K562 treated with DMSO at 1 percent for 48 hours (cell line): ENCODE measurements around the gene COPZ1. TPM values are rescaled to one million over a fixed set of nuclear protein-coding genes. Genes with fewer than 3 reads are reported as not detected.

Experiments
- total RNA-seq: library from RNA; unstranded; fragments of 300-600 nt; gene quantifications from 2 replicates; pipeline ENCODE4 v1.2.3, GENCODE V29; 2022; ENCODE audit warnings: low replicate concordance; ENCODE audit errors: extremely low read depth

The COPZ1 gene, protein sequence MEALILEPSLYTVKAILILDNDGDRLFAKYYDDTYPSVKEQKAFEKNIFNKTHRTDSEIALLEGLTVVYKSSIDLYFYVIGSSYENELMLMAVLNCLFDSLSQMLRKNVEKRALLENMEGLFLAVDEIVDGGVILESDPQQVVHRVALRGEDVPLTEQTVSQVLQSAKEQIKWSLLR
- not detected in 2 replicates for total RNA-seq

DNA sequence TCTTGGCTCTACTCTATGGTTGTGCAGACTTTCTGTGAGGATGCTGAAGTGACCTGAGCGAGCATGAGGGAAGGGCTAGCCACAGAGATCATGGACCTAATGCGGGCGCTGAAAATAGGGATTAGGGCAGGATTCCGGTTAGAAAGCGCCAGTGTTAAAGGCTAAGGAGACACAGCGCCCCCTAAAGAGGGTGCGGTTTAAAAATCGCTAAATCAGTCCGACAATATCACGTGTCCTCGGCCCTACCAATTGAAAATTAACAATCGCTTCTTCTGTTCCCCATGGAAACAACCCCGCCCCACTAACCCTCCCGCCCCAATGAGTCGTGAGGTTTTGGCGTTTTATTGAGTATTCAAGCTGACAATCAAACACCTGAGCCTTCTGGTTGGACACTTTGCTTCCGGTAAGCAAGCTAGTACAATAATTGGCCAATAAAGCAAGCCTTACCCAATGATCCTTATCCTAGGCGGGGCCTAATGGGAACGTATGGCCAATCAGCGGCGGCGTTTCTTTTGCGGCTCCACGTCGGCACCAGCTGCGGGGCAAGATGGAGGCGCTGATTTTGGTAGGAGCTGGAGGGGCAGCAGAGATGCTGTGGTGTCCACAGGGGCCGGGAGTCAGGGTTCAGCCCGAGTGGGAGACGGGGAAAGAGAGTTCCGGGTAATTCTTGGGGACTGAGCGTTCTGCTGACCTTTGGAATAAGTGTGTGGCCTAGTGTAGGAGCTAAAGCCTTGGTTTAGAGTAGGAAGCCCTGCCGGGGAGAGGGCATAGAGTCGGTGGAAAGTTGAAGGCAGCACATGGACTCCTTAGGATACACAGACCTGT, at the start of gene COPZ1:
Gene COPZ1 (plus strand): TSS at position 515 of the 825 bp plus-strand sequence. CDS start 33 bp downstream, at position 548.

DNA sequence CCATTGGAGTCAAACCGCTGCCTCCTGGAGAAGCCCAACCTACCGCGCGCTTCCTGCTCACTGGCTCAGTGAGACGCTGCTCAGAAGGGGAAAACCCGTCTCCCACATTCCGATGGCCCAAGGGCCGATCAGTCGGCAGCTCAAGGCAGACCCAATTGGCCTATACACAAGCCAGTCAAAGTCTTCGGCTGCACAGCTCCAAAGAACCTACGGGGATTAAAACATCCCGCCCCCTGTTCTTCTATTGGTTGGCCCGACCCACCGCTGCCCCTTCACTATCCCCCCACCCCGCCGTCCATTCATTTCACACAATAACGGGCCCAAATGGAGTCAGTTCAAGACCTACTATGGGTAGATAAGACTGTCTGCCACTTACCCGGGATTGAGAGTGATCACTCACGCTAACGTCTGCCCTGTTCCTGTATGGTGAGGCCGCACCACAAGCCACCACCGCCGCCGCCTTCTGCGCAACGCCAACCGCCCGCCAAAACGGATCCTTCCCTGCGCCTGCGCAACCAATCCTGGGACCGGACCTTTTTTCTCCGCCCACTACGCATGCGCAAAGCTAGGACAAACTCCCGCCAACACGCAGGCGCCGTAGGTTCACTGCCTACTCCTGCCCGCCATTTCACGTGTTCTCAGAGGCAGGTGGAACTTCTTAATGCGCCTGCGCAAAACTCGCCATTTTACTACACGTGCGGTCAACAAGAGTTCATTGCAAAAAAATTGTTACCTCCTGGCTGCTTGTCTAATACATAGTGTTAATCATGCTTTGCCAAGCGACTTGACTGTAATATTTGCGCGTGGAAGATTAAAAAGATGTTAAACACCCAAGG, 45.1 kb upstream of the COPZ1 start, which contains the start of gene CBX5:
Gene CBX5 (minus strand): TSS at position 491 of the 836 bp plus-strand sequence. CDS start 22,472 bp downstream, outside the sequence.

DNA sequence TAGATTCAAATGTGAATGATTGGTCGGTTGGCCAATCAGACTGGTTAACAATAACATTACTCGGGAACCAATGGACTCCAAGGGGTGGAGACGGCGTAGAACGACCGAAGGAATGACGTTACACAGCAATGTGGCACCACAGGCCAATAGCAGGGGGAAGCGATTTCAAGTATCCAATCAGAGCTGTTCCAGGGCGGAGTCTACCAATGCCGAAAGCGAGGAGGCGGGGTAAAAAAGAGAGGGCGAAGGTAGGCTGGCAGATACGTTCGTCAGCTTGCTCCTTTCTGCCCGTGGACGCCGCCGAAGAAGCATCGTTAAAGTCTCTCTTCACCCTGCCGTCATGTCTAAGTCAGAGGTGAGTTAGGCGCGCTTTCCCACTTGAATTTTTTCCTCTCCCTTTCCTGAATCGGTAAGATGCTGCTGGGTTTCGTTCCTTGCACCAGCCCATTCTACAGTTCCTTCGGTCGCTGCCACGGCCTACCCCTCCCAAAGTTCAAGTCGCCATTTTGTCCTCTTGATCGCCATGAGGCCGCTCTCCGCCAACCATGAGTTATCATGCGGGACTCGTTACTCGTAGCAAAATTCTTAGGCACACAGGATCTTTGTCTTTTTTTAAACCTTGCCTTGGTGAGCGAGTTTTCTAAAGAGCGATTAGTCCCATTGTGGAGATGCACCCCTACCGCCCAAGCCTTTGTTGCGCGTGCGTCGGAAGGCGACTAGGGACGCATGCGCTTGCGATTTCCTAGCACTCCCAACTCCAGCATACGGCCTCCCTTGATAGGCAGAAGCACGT, 44.3 kb upstream of the COPZ1 start, which contains the start of gene HNRNPA1:
Gene HNRNPA1 (plus strand): TSS at position 259 of the 793 bp plus-strand sequence. CDS start 82 bp downstream, at position 341.

DNA sequence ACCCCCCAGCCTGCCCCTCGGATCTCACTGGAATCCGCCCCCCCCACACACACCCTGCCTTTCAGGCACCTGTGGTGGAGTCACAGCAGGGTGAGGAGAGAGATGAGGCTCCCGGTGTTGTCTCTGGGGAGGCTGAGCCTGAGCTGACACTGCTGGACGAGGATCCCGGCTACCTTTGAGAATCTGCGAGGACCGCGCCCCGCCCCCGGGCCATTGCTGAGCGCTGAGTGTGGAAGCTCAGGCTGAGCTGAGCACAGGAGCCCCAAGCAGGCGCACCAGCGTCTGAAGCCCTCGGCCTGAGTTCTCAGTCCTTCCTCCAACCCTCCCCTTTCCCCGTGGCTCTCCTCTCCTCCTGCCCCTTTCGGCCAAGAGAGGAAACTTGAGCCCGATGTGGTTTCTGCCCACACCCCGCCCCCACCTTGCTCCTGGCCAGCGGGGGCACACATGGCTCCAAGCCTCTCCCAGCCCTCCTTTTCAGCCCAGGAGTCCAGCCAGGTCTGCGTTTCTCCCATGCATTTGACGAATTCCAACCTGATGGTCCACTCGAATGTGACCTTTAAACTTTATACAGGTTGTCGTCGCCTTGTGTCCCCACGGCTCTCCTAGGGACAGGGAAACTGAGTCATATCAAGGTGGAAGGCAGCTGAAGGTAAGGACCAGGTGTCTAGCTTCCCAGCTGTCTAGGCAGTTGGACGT, 24.1 kb upstream of the COPZ1 start, which contains the start of gene NFE2:
Gene NFE2 (minus strand): TSS at position 284 of the 696 bp plus-strand sequence. CDS start 5,767 bp downstream, outside the sequence.

DNA sequence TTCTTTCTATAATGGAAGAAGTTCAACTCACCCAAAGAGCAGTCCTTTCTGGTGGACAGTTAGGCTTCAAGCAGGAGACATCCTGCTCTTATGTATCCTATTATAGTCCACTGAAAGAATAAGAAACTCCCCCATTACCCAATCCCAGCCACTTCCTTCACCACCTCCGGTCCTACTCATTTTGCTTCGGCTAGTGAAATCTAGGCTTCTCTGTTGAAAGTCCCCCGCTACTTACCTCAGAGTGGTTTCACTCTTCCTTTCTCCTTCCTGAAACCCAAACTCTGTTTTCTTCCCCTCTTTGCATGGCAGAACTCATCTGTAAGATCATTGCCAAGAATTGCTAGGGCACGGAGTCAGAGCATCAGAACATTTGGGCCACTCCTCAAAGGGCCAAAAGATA, 39.5 kb downstream of the COPZ1 start, which contains the start of gene GPR84:
Gene GPR84 (minus strand): TSS at position 74 of the 400 bp plus-strand sequence. CDS start 635 bp downstream, outside the sequence.

DNA sequence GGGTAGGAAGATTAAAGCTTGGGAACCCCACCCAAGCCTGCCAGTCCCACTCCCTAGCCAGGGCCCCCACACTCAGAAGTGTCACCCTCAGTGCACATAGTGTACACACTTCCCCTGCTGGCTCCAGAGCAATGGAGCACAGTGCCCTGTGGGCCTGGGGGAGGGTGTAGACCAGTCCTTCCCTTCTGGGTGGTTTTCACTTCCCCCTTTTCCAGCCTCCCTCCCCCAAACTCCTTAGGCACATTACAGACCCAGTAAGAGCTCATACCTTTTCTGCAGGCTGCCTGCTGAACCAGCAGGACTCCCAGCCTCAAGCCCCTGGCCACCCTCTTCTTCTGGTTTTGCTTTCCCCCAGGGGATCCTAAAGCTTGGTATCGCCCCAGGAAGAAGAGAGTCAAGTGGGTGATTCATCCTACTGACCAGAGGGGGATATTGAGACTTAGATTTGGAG, 59.7 kb downstream of the COPZ1 start, which contains the start of gene ZNF385A:
Gene ZNF385A (minus strand): TSS at position 143 of the 451 bp plus-strand sequence. CDS start 219 bp downstream, outside the sequence.

Other genes with a start within 250 kb of the COPZ1 start
- gene SMUG1, start 136.1 kb upstream of the COPZ1 start, total RNA-seq = not detected in 2 replicates
- gene CBX5, start 45.0 kb upstream of the COPZ1 start, total RNA-seq = not detected in 2 replicates
- 1,167 and 1,932 TPM in 2 replicates for gene HNRNPA1, start 44.4 kb upstream of the COPZ1 start, total RNA-seq
- gene NFE2, start 24.1 kb upstream of the COPZ1 start, total RNA-seq = not detected in 2 replicates
- gene GPR84, start 39.4 kb downstream of the COPZ1 start, total RNA-seq = not detected in 2 replicates
- gene ZNF385A, start 59.6 kb downstream of the COPZ1 start, total RNA-seq = not detected in 2 replicates
- gene ITGA5, start 94.1 kb downstream of the COPZ1 start, total RNA-seq = not detected in 2 replicates
- not detected in 2 replicates for gene GTSF1, start 148.5 kb downstream of the COPZ1 start, total RNA-seq
- gene NCKAP1L, start 172.6 kb downstream of the COPZ1 start, total RNA-seq = not detected in 2 replicates
- not detected in 2 replicates for gene PDE1B, start 224.5 kb downstream of the COPZ1 start, total RNA-seq